ENCODE results near the gene SUCO. TPM values are rescaled to one million over a fixed set of nuclear protein-coding genes. Genes with fewer than 3 reads are reported as not detected.
"Not testable (repeated sequence)": the region's sequence is repeated elsewhere in the genome, so short reads cannot be mapped to it uniquely, and the experiment has no call there.

SUCO gene
- total RNA-seq, 1 donor from 2014 or later = 36.0 TPM

- intact Hi-C loops (cut with micrococcal nuclease) = no loop called here
Measured at GRCh38 chr1:172556461-172556860, 23.5 kb downstream of the SUCO start.

DNA sequence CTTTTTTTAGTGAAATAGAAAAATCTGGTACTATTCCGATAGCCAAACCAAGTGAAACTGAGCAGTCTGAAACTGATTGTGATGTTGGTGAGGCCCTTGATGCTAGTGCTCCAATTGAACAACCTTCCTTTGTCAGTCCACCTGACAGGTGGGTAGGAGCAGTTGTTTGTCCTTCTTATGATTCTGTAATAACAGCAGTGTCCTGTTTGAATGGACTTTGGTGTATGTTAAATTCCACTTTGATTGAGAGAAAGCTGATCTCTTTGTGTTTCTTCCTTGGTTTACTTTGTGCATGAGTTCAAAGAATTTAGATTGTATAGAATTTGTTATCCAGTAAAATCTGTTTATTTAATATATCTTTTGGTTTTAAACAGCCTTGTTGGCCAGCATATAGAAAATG lies 24.3 kb downstream of the SUCO start:
- intact Hi-C loops (cut with micrococcal nuclease) = no loop called here

- intact Hi-C loops (cut with micrococcal nuclease) = no loop called here
Measured at GRCh38 chr1:172559572-172560210, 26.7 kb downstream of the SUCO start.

- intact Hi-C loops (cut with micrococcal nuclease) = no loop called here
Measured at GRCh38 chr1:172561252-172561651, 28.3 kb downstream of the SUCO start.

- intact Hi-C loops (cut with micrococcal nuclease) = no loop called here
Measured at GRCh38 chr1:172566196-172566997, 33.4 kb downstream of the SUCO start.

DNA sequence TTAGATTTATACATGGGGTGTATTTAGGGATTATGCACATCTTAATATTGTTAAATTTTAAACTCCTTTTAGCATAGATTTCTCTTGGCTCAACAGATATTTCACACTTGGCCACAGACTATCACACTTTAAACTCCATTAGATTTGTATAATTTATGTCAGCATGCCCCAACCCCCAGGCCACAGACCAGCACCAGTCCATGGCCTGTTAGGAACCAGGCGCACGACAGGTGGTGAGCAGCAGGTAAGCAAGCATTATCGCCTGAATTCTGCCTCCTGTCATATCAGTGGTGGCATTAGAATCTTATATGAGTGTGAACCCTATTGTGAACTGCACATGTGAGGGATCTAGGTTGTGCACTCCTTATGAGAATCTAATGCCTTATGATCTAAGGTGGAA lies 34.8 kb downstream of the SUCO start:
- intact Hi-C loops (cut with micrococcal nuclease) = no loop called here

- intact Hi-C loops (cut with micrococcal nuclease) = no loop called here
Measured at GRCh38 chr1:172574080-172574479, 41.1 kb downstream of the SUCO start.

GRCh38 chr1:172578586-172578985 lies 45.6 kb downstream of the SUCO start:
- intact Hi-C loops (cut with micrococcal nuclease) = no loop called here

DNA sequence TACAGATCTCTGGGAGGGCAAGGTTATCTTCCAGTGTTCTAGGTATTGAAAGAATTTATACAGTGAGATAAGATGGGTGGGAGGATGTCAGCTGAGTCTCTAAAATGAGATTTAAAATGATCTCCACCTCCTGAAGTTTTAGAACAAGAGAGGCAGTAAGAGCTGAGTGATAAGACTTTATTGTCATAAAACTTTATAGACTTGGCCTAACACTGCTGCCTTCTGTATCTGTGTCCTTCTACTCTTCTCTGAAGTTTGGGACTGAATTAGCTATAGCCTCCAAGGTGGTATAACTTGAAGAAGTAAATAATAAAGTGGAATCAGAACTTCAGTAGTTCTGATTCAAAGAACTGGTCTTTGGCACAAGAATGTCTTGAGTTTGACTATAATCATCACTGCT lies 48.3 kb downstream of the SUCO start:
- intact Hi-C loops (cut with micrococcal nuclease) = no loop called here

- intact Hi-C loops (cut with micrococcal nuclease) = no loop called here
Measured at GRCh38 chr1:172581779-172582178, 48.8 kb downstream of the SUCO start.

DNA sequence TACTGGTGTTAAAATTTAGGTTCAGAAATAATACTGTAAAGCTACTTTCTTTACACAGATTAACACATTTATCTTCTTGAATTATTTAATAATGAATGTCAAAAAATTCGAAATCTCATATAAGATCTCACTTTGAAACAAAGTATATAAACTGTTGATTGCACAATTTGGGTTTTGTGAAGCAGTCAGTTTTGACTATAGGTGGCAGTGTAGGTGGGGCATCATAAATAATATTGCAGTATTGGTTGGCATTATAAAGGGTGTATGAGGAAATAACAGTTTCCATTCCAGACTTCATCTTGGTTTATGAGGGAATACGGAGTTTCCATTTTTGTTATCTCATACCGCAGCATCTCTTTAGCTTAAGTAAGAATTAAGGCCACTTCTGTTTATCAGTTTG lies 49.9 kb downstream of the SUCO start:
- intact Hi-C loops (cut with micrococcal nuclease) = no loop called here

DNA sequence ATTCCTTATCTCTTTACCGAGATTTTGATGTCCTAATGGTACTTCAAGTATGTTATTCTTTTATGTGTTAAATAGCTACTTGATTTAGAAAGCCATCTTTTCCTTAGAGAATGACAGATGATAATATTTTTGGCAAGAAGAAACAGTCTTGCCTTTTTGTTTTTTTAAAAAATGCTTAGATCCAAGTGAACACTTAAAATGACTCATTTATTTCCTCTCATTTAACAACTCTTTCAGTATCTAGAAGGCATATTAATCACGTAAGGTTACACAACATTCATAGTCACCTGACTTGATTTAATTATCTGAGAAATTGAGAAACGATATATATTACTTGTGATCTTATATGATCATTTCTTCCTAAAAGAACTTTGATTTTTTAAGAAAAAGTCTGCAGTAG lies 52.4 kb downstream of the SUCO start:
- intact Hi-C loops (cut with micrococcal nuclease) = loop anchor here (5.0 kb wide), 1 partner anchor 53 kb away; the partner anchor contains the start of gene SUCO

DNA sequence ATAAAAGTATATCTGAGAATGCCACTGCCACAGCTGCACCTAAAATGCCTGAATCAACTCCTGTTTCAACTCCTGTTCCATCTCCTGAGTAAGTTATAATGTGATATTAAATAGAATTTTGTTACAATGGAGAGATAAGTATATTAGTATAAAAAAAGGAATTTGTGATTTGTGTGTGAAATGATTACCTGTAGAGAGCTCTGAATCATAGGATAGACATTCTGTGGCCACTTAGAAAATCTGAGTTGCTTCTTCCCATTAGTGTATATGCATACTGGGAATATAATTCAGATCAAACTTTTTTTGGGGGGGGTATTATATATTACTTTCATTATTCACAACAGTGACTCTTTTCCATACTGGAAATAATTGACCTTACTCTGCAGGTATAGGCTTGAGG lies 52.9 kb downstream of the SUCO start:
- intact Hi-C loops (cut with micrococcal nuclease) = loop anchor here (5.0 kb wide), 1 partner anchor 54 kb away; the partner anchor contains the start of gene SUCO

DNA sequence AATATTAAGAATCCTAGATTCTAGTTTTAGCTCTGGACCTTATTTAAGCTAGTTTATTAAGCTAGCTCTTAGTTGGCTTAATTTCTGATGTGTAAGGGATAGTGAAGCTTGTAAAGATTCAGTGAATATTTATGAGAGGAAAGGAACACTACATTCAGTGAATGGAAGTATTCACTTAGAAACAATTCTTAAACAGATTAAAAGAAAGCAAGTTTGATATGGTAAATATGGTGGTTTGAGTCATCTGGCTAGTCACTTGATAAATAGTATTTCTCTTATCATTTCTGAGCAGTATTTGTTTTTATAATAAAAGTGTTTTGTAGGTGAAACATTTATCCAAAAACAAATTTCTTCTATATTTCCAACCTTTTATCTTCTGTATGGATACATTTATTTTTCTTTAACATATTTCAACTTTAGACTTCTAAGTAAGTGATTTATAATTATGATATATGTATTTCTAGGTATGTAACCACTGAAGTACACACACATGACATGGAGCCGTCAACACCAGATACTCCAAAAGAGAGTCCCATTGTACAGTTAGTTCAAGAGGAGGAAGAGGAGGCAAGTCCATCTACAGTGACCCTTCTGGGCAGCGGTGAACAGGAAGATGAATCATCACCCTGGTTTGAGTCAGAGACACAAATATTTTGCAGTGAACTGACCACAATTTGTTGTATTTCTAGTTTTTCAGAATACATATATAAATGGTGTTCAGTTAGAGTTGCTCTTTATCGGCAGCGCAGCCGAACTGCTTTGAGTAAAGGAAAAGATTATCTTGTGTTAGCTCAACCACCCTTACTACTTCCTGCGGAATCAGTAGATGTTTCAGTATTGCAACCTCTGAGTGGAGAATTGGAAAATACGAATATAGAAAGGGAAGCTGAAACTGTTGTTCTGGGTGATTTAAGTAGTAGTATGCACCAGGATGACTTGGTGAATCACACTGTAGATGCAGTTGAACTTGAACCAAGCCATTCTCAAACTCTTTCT lies 55.6 kb downstream of the SUCO start:
- intact Hi-C loops (cut with micrococcal nuclease) = loop anchor here (5.0 kb wide), 1 partner anchor 56 kb away; the partner anchor contains the start of gene SUCO

DNA sequence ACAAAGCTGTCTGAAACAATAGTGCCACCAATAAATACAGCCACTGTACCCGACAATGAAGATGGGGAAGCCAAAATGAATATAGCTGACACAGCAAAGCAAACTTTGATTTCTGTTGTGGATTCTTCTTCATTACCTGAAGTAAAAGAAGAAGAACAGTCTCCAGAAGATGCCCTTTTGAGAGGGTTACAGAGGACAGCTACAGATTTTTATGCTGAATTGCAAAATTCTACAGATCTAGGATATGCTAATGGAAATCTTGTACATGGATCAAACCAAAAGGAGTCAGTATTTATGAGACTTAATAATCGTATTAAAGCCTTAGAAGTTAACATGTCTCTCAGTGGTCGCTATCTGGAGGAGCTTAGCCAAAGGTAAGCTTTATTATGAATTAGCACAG lies 56.6 kb downstream of the SUCO start:
- intact Hi-C loops (cut with micrococcal nuclease) = loop anchor here (5.0 kb wide), 1 partner anchor 57 kb away; the partner anchor contains the start of gene SUCO

DNA sequence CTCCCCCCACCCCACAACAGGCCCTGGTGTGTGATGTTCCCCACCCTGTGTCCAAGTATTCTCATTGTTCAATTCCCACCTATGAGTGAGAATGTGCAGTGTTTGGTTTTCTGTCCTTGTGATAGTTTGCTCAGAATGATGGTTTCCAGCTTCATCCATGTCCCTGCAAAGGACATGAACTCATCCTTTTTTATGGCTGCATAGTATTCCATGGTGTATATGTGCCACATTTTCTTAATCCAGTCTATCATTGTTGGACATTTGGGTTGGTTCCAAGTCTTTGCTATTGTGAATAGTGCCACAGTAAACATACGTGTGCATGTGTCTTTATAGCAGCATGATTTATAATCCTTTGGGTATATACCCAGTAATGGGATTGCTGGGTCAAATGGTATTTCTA lies 58.5 kb downstream of the SUCO start:
- intact Hi-C loops (cut with micrococcal nuclease) = not testable (repeated sequence)

- intact Hi-C loops (cut with micrococcal nuclease) = not testable (repeated sequence)
Measured at GRCh38 chr1:172595066-172595465, 62.1 kb downstream of the SUCO start.

- intact Hi-C loops (cut with micrococcal nuclease) = not testable (repeated sequence)
Measured at GRCh38 chr1:172596782-172597181, 63.8 kb downstream of the SUCO start.

GRCh38 chr1:172599912-172600311 lies 67.0 kb downstream of the SUCO start:
- intact Hi-C loops (cut with micrococcal nuclease) = no loop called here

GRCh38 chr1:172600615-172601014 lies 67.7 kb downstream of the SUCO start:
- intact Hi-C loops (cut with micrococcal nuclease) = no loop called here

DNA sequence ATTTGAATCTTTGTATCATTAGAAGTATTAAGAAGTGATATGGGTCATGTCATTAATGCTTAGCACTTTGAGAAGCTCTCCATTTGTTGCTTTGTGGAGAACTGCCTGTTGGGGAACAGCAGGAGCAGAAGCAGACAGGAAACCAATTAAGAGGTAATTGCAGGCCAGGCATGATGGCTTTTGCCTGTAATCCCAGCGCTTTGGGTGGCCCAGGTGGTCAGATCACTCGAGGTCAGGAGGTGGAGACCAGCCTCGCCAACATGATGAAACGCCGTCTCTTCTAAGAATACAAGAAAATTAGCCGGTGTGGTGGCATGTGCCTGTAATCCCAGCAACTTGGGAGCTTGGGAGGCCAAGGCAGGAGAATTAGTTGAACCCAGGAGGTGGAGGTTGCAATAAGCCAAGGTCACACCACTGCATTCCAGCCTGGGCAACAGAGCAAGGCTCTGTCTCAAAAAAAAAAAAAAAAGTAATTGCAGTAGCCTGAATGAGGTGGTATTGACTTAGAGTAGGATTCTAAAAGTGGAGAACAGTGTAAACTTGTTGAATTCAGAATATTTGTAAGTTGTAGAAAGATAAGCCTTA lies 68.2 kb downstream of the SUCO start:
- intact Hi-C loops (cut with micrococcal nuclease) = no loop called here
